Esophagus muscularis mucosa (tissue), 4 donors: ENCODE data around the gene PTPRN2. TPM values are rescaled to one million over a fixed set of nuclear protein-coding genes. Genes with fewer than 3 reads are reported as not detected.
"Not testable (repeated sequence)": the region's sequence is repeated elsewhere in the genome, so short reads cannot be mapped to it uniquely, and the experiment has no call there.

ENCODE experiments used
- DNase-seq: peaks from one replicate; pipeline ENCODE4 v3.0.0-alpha.2; 2017; ENCODE audit errors: extremely low spot score
- H3K27ac ChIP-seq, 4 donors: fragments of 200-600 bp; sonication (generic); replicated peaks in 1 of 4; 1 replicate in 3 of 4; 2 replicates in 1 of 4; pipeline ENCODE4 v1.5.1; 2016 to 2019; ENCODE audit warnings: mild to moderate bottlenecking in 1 of 4
- H3K27me3 ChIP-seq, 4 donors: fragments of 200-600 bp; sonication (generic); one replicate each; pipeline versions ENCODE4 v1.5.1 to v1.6.0; 2016 to 2019
- H3K36me3 ChIP-seq, 4 donors: fragments of 200-600 bp; sonication (generic); one replicate each; pipeline ENCODE4 v1.5.1; 2016 to 2019
- H3K4me1 ChIP-seq, 4 donors: fragments of 200-600 bp; sonication (generic); one replicate each; pipeline ENCODE4 v1.5.1; 2016 to 2019
- H3K4me3 ChIP-seq, 4 donors: fragments of 200-600 bp; sonication (generic); 1 replicate in 2 of 4; 2 replicates in 2 of 4; pipeline ENCODE4 v1.5.1; 2016 to 2019; ENCODE audit warnings: mild to moderate bottlenecking in 4 of 4, moderate library complexity in 1 of 4
- H3K9me3 ChIP-seq, 4 donors: fragments of 200-600 bp; sonication (generic); 1 replicate in 3 of 4; 2 replicates in 1 of 4; pipeline ENCODE4 v1.5.1; 2016 to 2019
- CTCF ChIP-seq, 3 experiments: fragments of 200-600 bp in 2 of 3; fragments of 450-650 bp in 1 of 3; sonication (generic) in 2 of 3; IDR thresholded peaks; one replicate each; pipeline ENCODE4 v1.5.1; 2017 to 2019; ENCODE audit warnings: antibody characterized with exemption in 3 of 3, mild to moderate bottlenecking in 2 of 3, moderate library complexity in 1 of 3
- EP300 ChIP-seq: sonication (generic); formaldehyde crosslinking; IDR thresholded peaks from one replicate; pipeline ENCODE4 v1.6.1; 2017; ENCODE audit warnings: antibody characterized with exemption
- POLR2A ChIP-seq: fragments of 450-650 bp; IDR thresholded peaks from one replicate; pipeline ENCODE4 v1.6.1; 2017; ENCODE audit warnings: antibody characterized with exemption, moderate library complexity, mild to moderate bottlenecking, low read depth
- POLR2AphosphoS5 ChIP-seq, 2 donors: sonication (generic); formaldehyde crosslinking; IDR thresholded peaks; one replicate each; pipeline ENCODE4 v1.6.1; 2017; ENCODE audit warnings: antibody characterized with exemption in 2 of 2
- WGBS: methylation state at CpG from one replicate; pipeline ENCODE4 v1.1.5; 2018; 5-methylcytosine and 5-hydroxymethylcytosine counted together
- intact Hi-C: fragments of 100-400 bp; cut with DNase I; formaldehyde crosslinking; loops from one replicate; pipeline ENCODE4 v1.15.1; 2023
- total RNA-seq, 4 donors: library from RNA; depleted of rRNA; stranded (reverse); fragments of >200 nt; gene quantifications; one replicate each; pipeline versions ENCODE4 v1.1.0 to v1.2.1, GENCODE V29; 2016

Gene PTPRN2
- total RNA-seq, 4 donors from 2014 or later, result 2.1 to 3.1 (median 3.1) TPM

- H3K9me3 ChIP-seq, result no peaks in the 10 kb centered on the region
- no peak for DNase-seq
- WGBS, result 73% methylated on average over 10 of the region's 10 CpGs
- TF ChIP-seq POLR2A (no peak), POLR2AphosphoS5 (IDR thresholded peaks at IDR 0.05) (no peak), CTCF (IDR thresholded peaks at IDR 0.05) (no peak), EP300 (no peak)
- no peaks in the 10 kb centered on the region for H3K36me3 ChIP-seq
- no peaks in the 10 kb centered on the region for H3K4me1 ChIP-seq
- H3K27ac ChIP-seq, result no peak overlapping the region
- no peak overlapping the region for H3K4me3 ChIP-seq
- intact Hi-C loops, result no loop called here
- H3K27me3 ChIP-seq, result peaks cover 0 to 24% (median 0%) of the 10 kb centered on the region in 4 donors
Observed at GRCh38 chr7:158343936-158344455, 243.6 kb downstream of the PTPRN2 start.

GRCh38 chr7:158343526-158343925, 244.1 kb downstream of the PTPRN2 start:
- Histone ChIP-seq H3K27me3 (peaks cover 0 to 22% (median 0%) of the 10 kb centered on the region in 4 donors), H3K4me3 (no peak overlapping the region), H3K36me3 (no peaks in the 10 kb centered on the region), H3K9me3 (no peaks in the 10 kb centered on the region), H3K27ac (no peak overlapping the region), H3K4me1 (no peaks in the 10 kb centered on the region)
- TF ChIP-seq POLR2A (no peak), POLR2AphosphoS5 (IDR thresholded peaks at IDR 0.05) (no peak), CTCF (IDR thresholded peaks at IDR 0.05) (no peak), EP300 (no peak)
- intact Hi-C loops, result no loop called here
- DNase-seq, result no peak
- 90% methylated on average over 20 of the region's 20 CpGs for WGBS

GRCh38 chr7:158341097-158341496, 246.5 kb downstream of the PTPRN2 start:
- intact Hi-C loops, DNase-seq: not testable (repeated sequence)
- 91% methylated on average over 12 of the region's 15 CpGs for WGBS

GRCh38 chr7:158336952-158337351, 250.7 kb downstream of the PTPRN2 start:
- H3K27ac ChIP-seq, DNase-seq, intact Hi-C loops, H3K36me3 ChIP-seq, H3K4me3 ChIP-seq, H3K27me3 ChIP-seq, H3K4me1 ChIP-seq, H3K9me3 ChIP-seq: not testable (repeated sequence)
- 93% methylated on average over 5 of the region's 9 CpGs for WGBS

More at GRCh38 chr7:158341097-158341496, 246.5 kb downstream of the PTPRN2 start:
- H3K36me3 ChIP-seq, H3K9me3 ChIP-seq, H3K27ac ChIP-seq, H3K4me3 ChIP-seq, H3K4me1 ChIP-seq: not testable (repeated sequence)
- H3K27me3 ChIP-seq, result peaks cover 0 to 14% (median 0%) of the 10 kb centered on the region in 4 donors

- DNase-seq, H3K9me3 ChIP-seq, H3K4me1 ChIP-seq, H3K36me3 ChIP-seq, H3K27me3 ChIP-seq, H3K27ac ChIP-seq, H3K4me3 ChIP-seq, intact Hi-C loops: not testable (repeated sequence)
- WGBS, result 74% methylated on average over 4 of the region's 5 CpGs
Observed at GRCh38 chr7:158332516-158332915, 255.1 kb downstream of the PTPRN2 start.

GRCh38 chr7:158331826-158332450, 255.7 kb downstream of the PTPRN2 start:
- H3K27me3 ChIP-seq, H3K36me3 ChIP-seq, H3K4me1 ChIP-seq, intact Hi-C loops, H3K4me3 ChIP-seq, H3K27ac ChIP-seq, DNase-seq, H3K9me3 ChIP-seq: not testable (repeated sequence)
- 93% methylated on average over 18 of the region's 18 CpGs for WGBS

- no peak for DNase-seq
- TF ChIP-seq EP300, result no peak
- no peak for TF ChIP-seq POLR2AphosphoS5 (IDR thresholded peaks at IDR 0.05)
- no peak for TF ChIP-seq CTCF (IDR thresholded peaks at IDR 0.05)
- TF ChIP-seq POLR2A, result no peak
- H3K27me3 ChIP-seq, result peaks cover 0 to 10% (median 0%) of the 10 kb centered on the region in 4 donors
- no peak overlapping the region for H3K27ac ChIP-seq
- H3K36me3 ChIP-seq, result no peaks in the 10 kb centered on the region
- WGBS, result 96% methylated on average over 13 of the region's 13 CpGs
- H3K4me3 ChIP-seq, result no peak overlapping the region
- intact Hi-C loops, result no loop called here
- H3K9me3 ChIP-seq, result no peaks in the 10 kb centered on the region
- no peaks in the 10 kb centered on the region for H3K4me1 ChIP-seq
Observed at GRCh38 chr7:158329686-158330085, 257.9 kb downstream of the PTPRN2 start.
